ENCODE results near the gene B4GALNT4. TPM values are rescaled to one million over a fixed set of nuclear protein-coding genes. Genes with fewer than 3 reads are reported as not detected.
A peak's percentile ranks its signal among the peaks of the same experiment; 100 is the strongest.
"Not testable (repeated sequence)": the region's sequence is repeated elsewhere in the genome, so short reads cannot be mapped to it uniquely, and the experiment has no call there.

Gene B4GALNT4
- total RNA-seq, 1 donor from 2014 or later: 64.6 TPM

GRCh38 chr11:398826-399225 is 29.5 kb downstream of the B4GALNT4 start:
- FAIRE-seq (no peak), DNase-seq (ENCODE audit: low read depth) (no peak)
- no peak overlapping the region for H2AFZ ChIP-seq (ENCODE audit: low read depth, low read length)
- no peaks in the 10 kb centered on the region for H3K9me3 ChIP-seq (ENCODE audit: insufficient read depth, low read depth, low read length)
- Mint-ChIP-seq H3K4me1 (ENCODE audit: low read depth, unreplicated experiment) (no peaks in the 10 kb centered on the region), H3K27me3 (ENCODE audit: low read depth, unreplicated experiment) (no peaks in the 10 kb centered on the region), H3K36me3 (ENCODE audit: low read depth, unreplicated experiment) (no peaks in the 10 kb centered on the region), H3K4me3 (ENCODE audit: unreplicated experiment) (no peak overlapping the region), H3K27ac (ENCODE audit: unreplicated experiment) (no peak overlapping the region), H3K9me3 (ENCODE audit: unreplicated experiment) (peaks cover 5% of the 10 kb centered on the region)
- H3K4me1 ChIP-seq (ENCODE audit: insufficient read depth, low read length): peaks cover 25% of the 10 kb centered on the region
- H3K36me3 ChIP-seq (ENCODE audit: insufficient read depth, low read length): no peaks in the 10 kb centered on the region
- H3K4me2 ChIP-seq (ENCODE audit: low read length): no peak overlapping the region
- H3K27ac ChIP-seq (ENCODE audit: low read depth, low read length): no peak overlapping the region
- H3K9ac ChIP-seq (ENCODE audit: low read length): no peak overlapping the region
- H3K27me3 ChIP-seq (ENCODE audit: insufficient read depth, low read length): peaks cover 6% of the 10 kb centered on the region
- no peaks in the 10 kb centered on the region for H4K20me1 ChIP-seq (ENCODE audit: insufficient read depth, low read length)
- H3K4me3 ChIP-seq (ENCODE audit: insufficient read depth, low read depth, low read length): no peak overlapping the region
- TF ChIP-seq EZH2 (IDR thresholded peaks at IDR 0.05; ENCODE audit: insufficient read depth, low read length) (no peak), CTCF (IDR thresholded peaks at IDR 0.05; ENCODE audit: insufficient read depth, low read depth, low read length) (no peak)
- H3K79me2 ChIP-seq (ENCODE audit: insufficient read depth, low read length): no peaks in the 10 kb centered on the region

GRCh38 chr11:399731-400211 is 30.5 kb downstream of the B4GALNT4 start:
- no peak overlapping the region for H3K4me2 ChIP-seq (ENCODE audit: low read length)
- no peaks in the 10 kb centered on the region for H3K36me3 Mint-ChIP-seq (ENCODE audit: low read depth, unreplicated experiment)
- no peaks in the 10 kb centered on the region for H3K79me2 ChIP-seq (ENCODE audit: insufficient read depth, low read length)
- H3K4me1 Mint-ChIP-seq (ENCODE audit: low read depth, unreplicated experiment): no peaks in the 10 kb centered on the region
- no peak overlapping the region for H3K9ac ChIP-seq (ENCODE audit: low read length)
- DNase-seq (ENCODE audit: low read depth) (no peak), FAIRE-seq (no peak)
- no peak overlapping the region for H2AFZ ChIP-seq (ENCODE audit: low read depth, low read length)
- H3K4me1 ChIP-seq (ENCODE audit: insufficient read depth, low read length): peaks cover 16% of the 10 kb centered on the region
- H3K9me3 Mint-ChIP-seq (ENCODE audit: unreplicated experiment): peaks cover 5% of the 10 kb centered on the region
- no peak overlapping the region for H3K27ac Mint-ChIP-seq (ENCODE audit: unreplicated experiment)
- H3K27ac ChIP-seq (ENCODE audit: low read depth, low read length): no peak overlapping the region
- no peak overlapping the region for H3K4me3 ChIP-seq (ENCODE audit: insufficient read depth, low read depth, low read length)
- H3K4me3 Mint-ChIP-seq (ENCODE audit: unreplicated experiment): no peak overlapping the region
- peaks cover 6% of the 10 kb centered on the region for H3K27me3 ChIP-seq (ENCODE audit: insufficient read depth, low read length)
- TF ChIP-seq EZH2 (IDR thresholded peaks at IDR 0.05; ENCODE audit: insufficient read depth, low read length) (peak; percentile 80), CTCF (IDR thresholded peaks at IDR 0.05; ENCODE audit: insufficient read depth, low read depth, low read length) (no peak)
- H3K27me3 Mint-ChIP-seq (ENCODE audit: low read depth, unreplicated experiment): no peaks in the 10 kb centered on the region
- H4K20me1 ChIP-seq (ENCODE audit: insufficient read depth, low read length): no peaks in the 10 kb centered on the region
- no peaks in the 10 kb centered on the region for H3K9me3 ChIP-seq (ENCODE audit: insufficient read depth, low read depth, low read length)
- no peaks in the 10 kb centered on the region for H3K36me3 ChIP-seq (ENCODE audit: insufficient read depth, low read length)

GRCh38 chr11:400241-400689 is 31.0 kb downstream of the B4GALNT4 start:
- no peak for TF ChIP-seq EZH2 (IDR thresholded peaks at IDR 0.05; ENCODE audit: insufficient read depth, low read length)
- TF ChIP-seq CTCF (IDR thresholded peaks at IDR 0.05; ENCODE audit: insufficient read depth, low read depth, low read length): no peak
- Histone ChIP-seq H3K27ac (ENCODE audit: low read depth, low read length) (no peak overlapping the region), H3K9ac (ENCODE audit: low read length) (no peak overlapping the region), H2AFZ (ENCODE audit: low read depth, low read length) (no peak overlapping the region), H4K20me1 (ENCODE audit: insufficient read depth, low read length) (no peaks in the 10 kb centered on the region), H3K27me3 (ENCODE audit: insufficient read depth, low read length) (peaks cover 6% of the 10 kb centered on the region), H3K9me3 (ENCODE audit: insufficient read depth, low read depth, low read length) (no peaks in the 10 kb centered on the region), H3K36me3 (ENCODE audit: insufficient read depth, low read length) (no peaks in the 10 kb centered on the region), H3K4me3 (ENCODE audit: insufficient read depth, low read depth, low read length) (no peak overlapping the region), H3K79me2 (ENCODE audit: insufficient read depth, low read length) (no peaks in the 10 kb centered on the region), H3K4me2 (ENCODE audit: low read length) (no peak overlapping the region), H3K4me1 (ENCODE audit: insufficient read depth, low read length) (peaks cover 13% of the 10 kb centered on the region)
- Mint-ChIP-seq H3K36me3 (ENCODE audit: low read depth, unreplicated experiment) (no peaks in the 10 kb centered on the region), H3K27ac (ENCODE audit: unreplicated experiment) (no peak overlapping the region), H3K27me3 (ENCODE audit: low read depth, unreplicated experiment) (no peaks in the 10 kb centered on the region), H3K4me3 (ENCODE audit: unreplicated experiment) (no peak overlapping the region), H3K9me3 (ENCODE audit: unreplicated experiment) (peaks cover 5% of the 10 kb centered on the region), H3K4me1 (ENCODE audit: low read depth, unreplicated experiment) (no peaks in the 10 kb centered on the region)
- FAIRE-seq (no peak), DNase-seq (ENCODE audit: low read depth) (no peak)

GRCh38 chr11:401196-401595 is 31.9 kb downstream of the B4GALNT4 start:
- H3K27ac Mint-ChIP-seq (ENCODE audit: unreplicated experiment): not testable (repeated sequence)

More at GRCh38 chr11:401196-401595, 31.9 kb downstream of the B4GALNT4 start:
- not testable (repeated sequence) for H3K27ac ChIP-seq (ENCODE audit: low read depth, low read length); FAIRE-seq; H2AFZ ChIP-seq (ENCODE audit: low read depth, low read length); H3K4me3 Mint-ChIP-seq (ENCODE audit: unreplicated experiment); H3K9ac ChIP-seq (ENCODE audit: low read length); H3K27me3 ChIP-seq (ENCODE audit: insufficient read depth, low read length); H3K9me3 Mint-ChIP-seq (ENCODE audit: unreplicated experiment); H3K79me2 ChIP-seq (ENCODE audit: insufficient read depth, low read length); DNase-seq (ENCODE audit: low read depth); H3K36me3 ChIP-seq (ENCODE audit: insufficient read depth, low read length); H3K4me3 ChIP-seq (ENCODE audit: insufficient read depth, low read depth, low read length); H3K4me1 Mint-ChIP-seq (ENCODE audit: low read depth, unreplicated experiment); H4K20me1 ChIP-seq (ENCODE audit: insufficient read depth, low read length); H3K27me3 Mint-ChIP-seq (ENCODE audit: low read depth, unreplicated experiment); H3K4me2 ChIP-seq (ENCODE audit: low read length); H3K9me3 ChIP-seq (ENCODE audit: insufficient read depth, low read depth, low read length); H3K36me3 Mint-ChIP-seq (ENCODE audit: low read depth, unreplicated experiment)
- H3K4me1 ChIP-seq (ENCODE audit: insufficient read depth, low read length): peaks cover 13% of the 10 kb centered on the region
